Liver (tissue), 9 donors: ENCODE data around the gene PTPRD. TPM values are rescaled to one million over a fixed set of nuclear protein-coding genes. Genes with fewer than 3 reads are reported as not detected.

Source experiments
- DNase-seq: peaks from one replicate; pipeline ENCODE4 v3.0.0-alpha.2; 2017; ENCODE audit warnings: low spot score
- H3K27ac ChIP-seq, 2 donors: one replicate each; pipeline ENCODE4 v1.7.0; 2013; ENCODE audit warnings: inconsistent platforms in 2 of 2, low read length in 2 of 2, control low read depth in 1 of 2, low read depth in 1 of 2, mild to moderate bottlenecking in 1 of 2
- H3K27me3 ChIP-seq, 4 donors: one replicate each; pipeline versions ENCODE4 v1.6.1 to v1.7.0; 2013; ENCODE audit warnings: low read length in 3 of 4, inconsistent platforms in 1 of 4, mild to moderate bottlenecking in 1 of 4, moderate library complexity in 1 of 4; ENCODE audit not compliant: control insufficient read depth in 4 of 4, insufficient read depth in 4 of 4
- H3K36me3 ChIP-seq, 4 donors: one replicate each; pipeline versions ENCODE4 v1.6.1 to v1.7.0; 2013; ENCODE audit warnings: low read length in 3 of 4, mild to moderate bottlenecking in 3 of 4, low read depth in 1 of 4, moderate library complexity in 1 of 4; ENCODE audit not compliant: control insufficient read depth in 4 of 4, insufficient read depth in 3 of 4
- H3K4me1 ChIP-seq, 4 donors: one replicate each; pipeline versions ENCODE4 v1.6.1 to v1.7.0; 2013; ENCODE audit warnings: low read length in 3 of 4, mild to moderate bottlenecking in 3 of 4, moderate library complexity in 1 of 4; ENCODE audit not compliant: control insufficient read depth in 4 of 4, insufficient read depth in 4 of 4
- H3K4me3 ChIP-seq, 3 donors: one replicate each; pipeline versions ENCODE4 v1.6.1 to v1.7.0; 2013; ENCODE audit warnings: low read length in 3 of 3, control low read depth in 1 of 3, low read depth in 1 of 3, mild to moderate bottlenecking in 1 of 3
- H3K9ac ChIP-seq, 2 donors: one replicate each; pipeline ENCODE4 v1.7.0; 2013; ENCODE audit warnings: low read length in 2 of 2, mild to moderate bottlenecking in 2 of 2, moderate library complexity in 2 of 2, control low read depth in 1 of 2, low read depth in 1 of 2
- H3K9me3 ChIP-seq, 4 donors: one replicate each; pipeline versions ENCODE4 v1.6.1 to v1.7.0; 2013; ENCODE audit warnings: low read length in 3 of 4; ENCODE audit not compliant: control insufficient read depth in 4 of 4
- CTCF ChIP-seq: fragments of 150-350 bp; IDR thresholded peaks from 2 replicates; pipeline ENCODE4 v1.5.1; 2017; ENCODE audit warnings: improper control_type of control experiment, low read depth, low read length; ENCODE audit not compliant: missing input control
- FOXA1 ChIP-seq: IDR thresholded peaks from 2 replicates; pipeline ENCODE4 v1.6.1; 2016; ENCODE audit warnings: antibody characterized with exemption
- FOXA2 ChIP-seq: IDR thresholded peaks from 2 replicates; pipeline ENCODE4 v1.6.1; 2016; ENCODE audit warnings: antibody characterized with exemption
- HNF4A ChIP-seq, 2 donors: conservative IDR thresholded peaks; 2 replicates each; pipeline ENCODE4 v1.6.1; 2016; ENCODE audit warnings: antibody characterized with exemption in 2 of 2, mild to moderate bottlenecking in 2 of 2
- HNF4G ChIP-seq: IDR thresholded peaks from 2 replicates; pipeline ENCODE4 v1.6.1; 2016; ENCODE audit warnings: antibody characterized with exemption
- JUND ChIP-seq, 2 donors: IDR thresholded peaks; 2 replicates each; pipeline ENCODE4 v1.6.1; 2016; ENCODE audit warnings: antibody characterized with exemption in 2 of 2
- MAX ChIP-seq: IDR thresholded peaks from 2 replicates; pipeline ENCODE4 v1.6.1; 2016; ENCODE audit warnings: antibody characterized with exemption
- REST ChIP-seq: IDR thresholded peaks from 2 replicates; pipeline ENCODE4 v1.6.1; 2016; ENCODE audit warnings: antibody characterized with exemption, mild to moderate bottlenecking
- RXRA ChIP-seq, 2 donors: IDR thresholded peaks; 2 replicates each; pipeline ENCODE4 v1.6.1; 2017 to 2018; ENCODE audit warnings: antibody characterized with exemption in 2 of 2, mild to moderate bottlenecking in 1 of 2
- SP1 ChIP-seq: IDR thresholded peaks from 2 replicates; pipeline ENCODE4 v1.6.1; 2018; ENCODE audit warnings: antibody characterized with exemption, mild to moderate bottlenecking
- YY1 ChIP-seq: IDR thresholded peaks from 2 replicates; pipeline ENCODE4 v1.6.1; 2016; ENCODE audit warnings: antibody characterized with exemption, mild to moderate bottlenecking
- ZBTB33 ChIP-seq: IDR thresholded peaks from 2 replicates; pipeline ENCODE4 v1.6.1; 2016; ENCODE audit warnings: antibody characterized with exemption
- WGBS: extraction: QIAGEN DNeasy Blood & Tissue Kit; methylation state at CpG from one replicate; pipeline ENCODE4 v1.1.7; 2013; 5-methylcytosine and 5-hydroxymethylcytosine counted together
- polyA plus RNA-seq, 2 donors: library from polyadenylated mRNA; stranded (reverse) in 1 of 2; unstranded in 1 of 2; fragments of 200-250 nt in 1 of 2; fragments of >200 nt in 1 of 2; fragmentation: Nextera tagmentation in 1 of 2; extraction: Ambion mirVana in 1 of 2; gene quantifications; one replicate each; pipeline versions ENCODE4 v1.2.1 to v1.2.3, GENCODE V29; 2013 to 2015
- total RNA-seq, 2 donors: library from RNA; depleted of rRNA; stranded (reverse); fragments of >200 nt; gene quantifications; one replicate each; pipeline ENCODE4 v1.2.3, GENCODE V29; 2014
- donor health status: healthy.
- donor health status: healthy.
- donor health status: healthy.
- donor health status: healthy.
- donor health status: healthy.

The PTPRD gene
- total and polyA plus RNA-seq, 4 donors = 0.78 to 34.2 (median 4.7) TPM

GRCh38 chr9:9283159-9283986 lies 1329.4 kb downstream of the PTPRD start:
- no peaks in the 10 kb centered on the region for H3K36me3 ChIP-seq
- no peaks in the 10 kb centered on the region for H3K27me3 ChIP-seq
- WGBS = 63% methylated on average over 2 of the region's 2 CpGs
- no peak overlapping the region for H3K27ac ChIP-seq
- TF ChIP-seq HNF4A (conservative IDR thresholded peaks at IDR 0.05) (no peak), CTCF (no peak), FOXA1 (no peak), JUND (IDR thresholded peaks at IDR 0.05) (no peak)
- H3K9me3 ChIP-seq = no peaks in the 10 kb centered on the region
- DNase-seq = no peak
- no peaks in the 10 kb centered on the region for H3K4me1 ChIP-seq
- H3K9ac ChIP-seq = no peak overlapping the region
- no peak overlapping the region for H3K4me3 ChIP-seq

- no peaks in the 10 kb centered on the region for H3K9me3 ChIP-seq
- TF ChIP-seq YY1 (no peak), CTCF (no peak), RXRA (IDR thresholded peaks at IDR 0.05) (no peak), SP1 (no peak)
- 80% methylated on average over 4 of the region's 4 CpGs for WGBS
- H3K36me3 ChIP-seq = no peaks in the 10 kb centered on the region
- H3K9ac ChIP-seq = no peak overlapping the region
- no peak for DNase-seq
- no peaks in the 10 kb centered on the region for H3K4me1 ChIP-seq
- H3K27ac ChIP-seq = no peak overlapping the region
- no peaks in the 10 kb centered on the region for H3K27me3 ChIP-seq
- H3K4me3 ChIP-seq = no peak overlapping the region
These were observed 1337.2 kb downstream of the PTPRD start for GRCh38 chr9:9275601-9276000.

- Histone ChIP-seq H3K27ac (no peak overlapping the region), H3K9ac (no peak overlapping the region), H3K36me3 (no peaks in the 10 kb centered on the region), H3K27me3 (no peaks in the 10 kb centered on the region), H3K9me3 (no peaks in the 10 kb centered on the region), H3K4me3 (no peak overlapping the region), H3K4me1 (no peaks in the 10 kb centered on the region)
- WGBS = 66% methylated on average over 3 of the region's 3 CpGs
- no peak for DNase-seq
- TF ChIP-seq RXRA (IDR thresholded peaks at IDR 0.05) = no peak
- TF ChIP-seq FOXA2 = no peak
- TF ChIP-seq MAX = no peak
- TF ChIP-seq YY1 = no peak
- TF ChIP-seq JUND (IDR thresholded peaks at IDR 0.05) = no peak
- no peak for TF ChIP-seq HNF4G
- no peak for TF ChIP-seq REST
- TF ChIP-seq HNF4A (conservative IDR thresholded peaks at IDR 0.05) = no peak
- no peak for TF ChIP-seq CTCF
- no peak for TF ChIP-seq ZBTB33
These were observed 1354.8 kb downstream of the PTPRD start for GRCh38 chr9:9257999-9258498.
